Ectodermal cell (in vitro differentiated cells): Measurements from ENCODE around the gene MROH2A.

Experiments
- H3K27ac ChIP-seq: 2 replicates; pipeline ENCODE4 v1.7.0; 2013; ENCODE audit warnings: mild to moderate bottlenecking, low read depth, low read length; ENCODE audit not compliant: insufficient read depth, poor library complexity, severe bottlenecking
- H3K27me3 ChIP-seq: 2 replicates; pipeline ENCODE4 v1.7.0; 2013; ENCODE audit warnings: mild to moderate bottlenecking, low read length; ENCODE audit not compliant: insufficient read depth, control insufficient read depth, poor library complexity, severe bottlenecking
- H3K36me3 ChIP-seq: one replicate; pipeline ENCODE4 v1.7.0; 2013; ENCODE audit warnings: low read length; ENCODE audit not compliant: control insufficient read depth, insufficient read depth
- H3K4me1 ChIP-seq: one replicate; pipeline ENCODE4 v1.7.0; 2013; ENCODE audit warnings: low read length; ENCODE audit not compliant: control insufficient read depth, insufficient read depth
- H3K4me3 ChIP-seq: 2 replicates; pipeline ENCODE4 v1.7.0; 2013; ENCODE audit warnings: low read depth, low read length, control low read depth; ENCODE audit not compliant: insufficient read depth
- H3K9me3 ChIP-seq: 2 replicates; pipeline ENCODE4 v1.7.0; 2013; ENCODE audit warnings: mild to moderate bottlenecking, low read length, moderate library complexity; ENCODE audit not compliant: control insufficient read depth
- WGBS, 2 experiments: methylation state at CpG; one replicate each; pipeline ENCODE4 v1.1.7; 2013; ENCODE audit warnings: missing lambda C conversion rate in 2 of 2; 5-methylcytosine and 5-hydroxymethylcytosine counted together

Gene MROH2A

GRCh38 chr2:233846387-233847247 is 68.5 kb downstream of the MROH2A start:
- Histone ChIP-seq H3K27me3 (no peaks in the 10 kb centered on the region), H3K36me3 (peaks cover 79% of the 10 kb centered on the region), H3K27ac (no peak overlapping the region), H3K4me3 (no peak overlapping the region), H3K9me3 (no peaks in the 10 kb centered on the region), H3K4me1 (no peaks in the 10 kb centered on the region)
- WGBS, 2 experiments, result 92 to 96% methylated on average over 16 of the region's 16 CpGs

- WGBS, 2 experiments, result 96 to 97% methylated on average over 13 of the region's 13 CpGs
- Histone ChIP-seq H3K4me3 (no peak overlapping the region), H3K4me1 (peaks cover 4% of the 10 kb centered on the region), H3K9me3 (no peaks in the 10 kb centered on the region), H3K27me3 (no peaks in the 10 kb centered on the region), H3K36me3 (peaks cover 72% of the 10 kb centered on the region), H3K27ac (no peak overlapping the region)
Measured at GRCh38 chr2:233847248-233847898, 69.2 kb downstream of the MROH2A start.

GRCh38 chr2:233848276-233848675 is 70.1 kb downstream of the MROH2A start:
- Histone ChIP-seq H3K27ac (no peak overlapping the region), H3K4me1 (peaks cover 12% of the 10 kb centered on the region), H3K36me3 (peaks cover 63% of the 10 kb centered on the region), H3K9me3 (no peaks in the 10 kb centered on the region), H3K4me3 (no peak overlapping the region), H3K27me3 (no peaks in the 10 kb centered on the region)
- WGBS, 2 experiments, result 95 to 97% methylated on average over 13 of the region's 13 CpGs

- Histone ChIP-seq H3K27me3 (no peaks in the 10 kb centered on the region), H3K9me3 (no peaks in the 10 kb centered on the region), H3K4me1 (peaks cover 12% of the 10 kb centered on the region), H3K4me3 (no peak overlapping the region), H3K36me3 (peaks cover 48% of the 10 kb centered on the region), H3K27ac (no peak overlapping the region)
- WGBS, 2 experiments, result 94% methylated on average over 13 of the region's 13 CpGs
Measured at GRCh38 chr2:233849607-233850271, 71.6 kb downstream of the MROH2A start.

GRCh38 chr2:233850745-233851144 is 72.6 kb downstream of the MROH2A start:
- H3K4me3 ChIP-seq, result no peak overlapping the region
- peaks cover 42% of the 10 kb centered on the region for H3K36me3 ChIP-seq
- H3K4me1 ChIP-seq, result peaks cover 12% of the 10 kb centered on the region
- no peaks in the 10 kb centered on the region for H3K9me3 ChIP-seq
- WGBS, 2 experiments, result 94 to 95% methylated on average over 7 of the region's 7 CpGs
- H3K27ac ChIP-seq, result no peak overlapping the region
- H3K27me3 ChIP-seq, result no peaks in the 10 kb centered on the region

GRCh38 chr2:233851169-233851568 is 73.0 kb downstream of the MROH2A start:
- Histone ChIP-seq H3K9me3 (no peaks in the 10 kb centered on the region), H3K4me3 (no peak overlapping the region), H3K27me3 (no peaks in the 10 kb centered on the region), H3K36me3 (peaks cover 39% of the 10 kb centered on the region), H3K27ac (no peak overlapping the region), H3K4me1 (peaks cover 12% of the 10 kb centered on the region)
- WGBS, 2 experiments, result 90 to 100% methylated on average over 5 to 6 of the region's 6 CpGs

- 89% methylated on average over 3 of the region's 3 CpGs for WGBS, 2 experiments
- Histone ChIP-seq H3K27ac (no peak overlapping the region), H3K4me1 (peaks cover 12% of the 10 kb centered on the region), H3K4me3 (peak overlapping the region; percentile 94), H3K27me3 (no peaks in the 10 kb centered on the region), H3K36me3 (peaks cover 31% of the 10 kb centered on the region), H3K9me3 (no peaks in the 10 kb centered on the region)
Measured at GRCh38 chr2:233852056-233852455, 73.9 kb downstream of the MROH2A start.

GRCh38 chr2:233853353-233853752 is 75.2 kb downstream of the MROH2A start:
- Histone ChIP-seq H3K4me3 (peak overlapping the region; percentile 94), H3K36me3 (peaks cover 25% of the 10 kb centered on the region), H3K4me1 (peaks cover 12% of the 10 kb centered on the region), H3K9me3 (no peaks in the 10 kb centered on the region), H3K27ac (no peak overlapping the region), H3K27me3 (no peaks in the 10 kb centered on the region)
- 20 to 30% methylated on average over 8 of the region's 8 CpGs for WGBS, 2 experiments

GRCh38 chr2:233853883-233854240 is 75.7 kb downstream of the MROH2A start:
- WGBS, 2 experiments, result 0% methylated on average over 25 of the region's 25 CpGs
- no peaks in the 10 kb centered on the region for H3K9me3 ChIP-seq
- H3K4me3 ChIP-seq, result peak overlapping the region; percentile 94
- H3K27me3 ChIP-seq, result no peaks in the 10 kb centered on the region
- no peak overlapping the region for H3K27ac ChIP-seq
- H3K36me3 ChIP-seq, result peaks cover 20% of the 10 kb centered on the region
- peaks cover 12% of the 10 kb centered on the region for H3K4me1 ChIP-seq
